ENCODE data around the gene RAB11FIP4. TPM values are rescaled to one million over a fixed set of nuclear protein-coding genes. Genes with fewer than 3 reads are reported as not detected.

Gene RAB11FIP4
- total and polyA plus RNA-seq, 2 donors (not counting 1 experiment from before 2014, with no cell fraction given) = 0.16 to 0.66 TPM

DNA sequence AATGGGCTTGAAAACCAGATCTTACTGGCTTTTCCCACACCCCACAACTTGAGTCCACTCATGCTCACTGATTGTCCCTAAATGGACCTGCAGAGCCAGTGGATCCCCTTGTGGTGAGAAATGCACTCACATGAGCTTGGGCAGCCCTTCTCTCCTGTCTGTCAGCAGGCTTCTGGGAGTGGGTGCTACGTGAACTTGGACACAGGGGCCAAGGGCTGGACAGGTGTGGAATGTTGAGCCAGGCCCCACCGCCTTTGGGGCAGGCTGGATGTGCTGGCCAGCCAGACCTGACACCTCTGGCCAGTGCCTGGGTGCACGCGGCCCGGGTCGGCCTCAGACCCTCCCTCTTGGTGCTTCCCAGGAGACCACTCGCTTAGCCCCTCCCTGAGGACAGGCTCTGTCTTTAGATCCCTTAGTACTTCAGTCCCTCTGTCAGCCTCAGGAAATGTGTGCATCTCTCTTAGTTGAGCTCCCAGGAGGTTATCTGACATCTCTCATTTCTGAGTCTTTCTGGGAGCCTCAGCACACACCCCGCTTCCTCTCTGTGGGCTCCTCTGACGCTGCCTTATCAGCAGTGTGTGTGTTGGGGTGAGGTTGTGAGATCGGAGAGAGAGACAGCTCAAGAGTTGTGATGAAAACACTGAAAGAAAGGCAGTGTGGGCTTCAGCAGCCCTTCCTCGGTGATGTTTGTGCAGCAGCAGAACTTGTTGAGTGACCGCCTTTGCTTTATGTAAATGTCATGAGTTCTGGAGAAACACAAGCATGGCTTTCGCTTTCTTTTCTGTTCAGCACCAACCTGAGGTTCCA lies 117.0 kb downstream of the RAB11FIP4 start:
- no peaks in the 10 kb centered on the region for H3K9me3 ChIP-seq (ENCODE audit: control insufficient read depth, insufficient read depth, low read depth, low read length)
- H3K27ac ChIP-seq (ENCODE audit: insufficient read depth, low read length) = no peak overlapping the region
- no peak overlapping the region for H3K4me2 ChIP-seq (ENCODE audit: extremely low read depth, insufficient read depth, low read length)
- no peak for DNase-seq (ENCODE audit: low read depth in 2 of 2)
- H4K20me1 ChIP-seq (ENCODE audit: control insufficient read depth, extremely low read depth, insufficient read depth, low read length) = no peaks in the 10 kb centered on the region
- H3K36me3 ChIP-seq (ENCODE audit: control insufficient read depth, insufficient read depth, low read length) = no peaks in the 10 kb centered on the region
- H2AFZ ChIP-seq (ENCODE audit: low read length) = peak overlapping the region; percentile 46
- H3K27me3 ChIP-seq (ENCODE audit: control insufficient read depth, insufficient read depth, low read length) = no peaks in the 10 kb centered on the region
- H3K4me1 ChIP-seq (ENCODE audit: control insufficient read depth, extremely low read depth, insufficient read depth, low read length) = no peaks in the 10 kb centered on the region
- no peak overlapping the region for H3K4me3 ChIP-seq (replicated peaks in 1 of 4; ENCODE audit: control extremely low read depth in 1 of 4, insufficient read depth in 1 of 4, low read depth in 3 of 4, low read length in 4 of 4)
- H3K79me2 ChIP-seq (ENCODE audit: control insufficient read depth, insufficient read depth, low read length) = no peaks in the 10 kb centered on the region
- TF ChIP-seq EZH2 (IDR thresholded peaks at IDR 0.05; ENCODE audit: low read length, missing control alignments) (no peak), CTCF (conservative IDR thresholded peaks at IDR 0.05 in 1 of 2, IDR thresholded peaks at IDR 0.05 in 1 of 2; ENCODE audit: low read depth in 1 of 2, low read length in 2 of 2) (peak; percentile 4 to 14)
- H3K9ac ChIP-seq (ENCODE audit: insufficient read depth, low read length) = no peak overlapping the region

GRCh38 chr17:31509095-31509804 lies 117.8 kb downstream of the RAB11FIP4 start:
- H2AFZ ChIP-seq (ENCODE audit: low read length) = no peak overlapping the region
- H3K79me2 ChIP-seq (ENCODE audit: control insufficient read depth, insufficient read depth, low read length) = no peaks in the 10 kb centered on the region
- no peak for DNase-seq (ENCODE audit: low read depth in 2 of 2)
- H3K27ac ChIP-seq (ENCODE audit: insufficient read depth, low read length) = no peak overlapping the region
- no peaks in the 10 kb centered on the region for H4K20me1 ChIP-seq (ENCODE audit: control insufficient read depth, extremely low read depth, insufficient read depth, low read length)
- H3K27me3 ChIP-seq (ENCODE audit: control insufficient read depth, insufficient read depth, low read length) = no peaks in the 10 kb centered on the region
- TF ChIP-seq EZH2 (IDR thresholded peaks at IDR 0.05; ENCODE audit: low read length, missing control alignments) (no peak), CTCF (conservative IDR thresholded peaks at IDR 0.05 in 1 of 2, IDR thresholded peaks at IDR 0.05 in 1 of 2; ENCODE audit: low read depth in 1 of 2, low read length in 2 of 2) (no peak)
- H3K36me3 ChIP-seq (ENCODE audit: control insufficient read depth, insufficient read depth, low read length) = no peaks in the 10 kb centered on the region
- H3K9me3 ChIP-seq (ENCODE audit: control insufficient read depth, insufficient read depth, low read depth, low read length) = no peaks in the 10 kb centered on the region
- H3K4me1 ChIP-seq (ENCODE audit: control insufficient read depth, extremely low read depth, insufficient read depth, low read length) = no peaks in the 10 kb centered on the region
- no peak overlapping the region for H3K9ac ChIP-seq (ENCODE audit: insufficient read depth, low read length)
- no peak overlapping the region for H3K4me3 ChIP-seq (replicated peaks in 1 of 4; ENCODE audit: control extremely low read depth in 1 of 4, insufficient read depth in 1 of 4, low read depth in 3 of 4, low read length in 4 of 4)
- H3K4me2 ChIP-seq (ENCODE audit: extremely low read depth, insufficient read depth, low read length) = no peak overlapping the region

DNA sequence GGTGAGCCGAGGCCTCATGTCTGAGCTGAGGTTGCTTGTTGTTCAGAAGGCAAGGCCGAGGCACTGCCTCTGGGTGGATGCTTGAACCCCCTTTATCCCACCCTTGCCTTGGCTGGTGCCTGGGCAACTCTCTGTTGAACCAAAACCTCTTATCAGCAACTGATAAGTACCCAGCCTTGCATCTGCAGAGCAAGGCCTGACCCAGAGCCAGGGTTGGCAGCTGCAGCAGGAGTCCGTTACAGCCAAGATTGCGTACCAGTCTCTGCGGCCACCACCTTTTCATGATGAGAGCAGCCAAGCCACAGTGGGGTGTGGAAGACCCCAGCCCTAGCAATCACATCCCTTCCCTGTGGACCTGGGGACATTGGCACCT lies 118.3 kb downstream of the RAB11FIP4 start:
- no peak overlapping the region for H3K27ac ChIP-seq (ENCODE audit: insufficient read depth, low read length)

More for the DNA sequence above, 118.3 kb downstream of the RAB11FIP4 start:
- H3K27me3 ChIP-seq (ENCODE audit: control insufficient read depth, insufficient read depth, low read length) = peaks cover 2% of the 10 kb centered on the region
- no peaks in the 10 kb centered on the region for H4K20me1 ChIP-seq (ENCODE audit: control insufficient read depth, extremely low read depth, insufficient read depth, low read length)
- H3K9ac ChIP-seq (ENCODE audit: insufficient read depth, low read length) = no peak overlapping the region
- H3K9me3 ChIP-seq (ENCODE audit: control insufficient read depth, insufficient read depth, low read depth, low read length) = no peaks in the 10 kb centered on the region
- H3K4me2 ChIP-seq (ENCODE audit: extremely low read depth, insufficient read depth, low read length) = no peak overlapping the region
- no peak overlapping the region for H3K4me3 ChIP-seq (replicated peaks in 1 of 4; ENCODE audit: control extremely low read depth in 1 of 4, insufficient read depth in 1 of 4, low read depth in 3 of 4, low read length in 4 of 4)
- H3K4me1 ChIP-seq (ENCODE audit: control insufficient read depth, extremely low read depth, insufficient read depth, low read length) = no peaks in the 10 kb centered on the region
- no peak overlapping the region for H2AFZ ChIP-seq (ENCODE audit: low read length)
- H3K36me3 ChIP-seq (ENCODE audit: control insufficient read depth, insufficient read depth, low read length) = no peaks in the 10 kb centered on the region
- no peak for DNase-seq (ENCODE audit: low read depth in 2 of 2)
- TF ChIP-seq EZH2 (IDR thresholded peaks at IDR 0.05; ENCODE audit: low read length, missing control alignments) = no peak
- H3K79me2 ChIP-seq (ENCODE audit: control insufficient read depth, insufficient read depth, low read length) = no peaks in the 10 kb centered on the region
